ENCODE results near the gene MAPK10.

Gene MAPK10

DNA sequence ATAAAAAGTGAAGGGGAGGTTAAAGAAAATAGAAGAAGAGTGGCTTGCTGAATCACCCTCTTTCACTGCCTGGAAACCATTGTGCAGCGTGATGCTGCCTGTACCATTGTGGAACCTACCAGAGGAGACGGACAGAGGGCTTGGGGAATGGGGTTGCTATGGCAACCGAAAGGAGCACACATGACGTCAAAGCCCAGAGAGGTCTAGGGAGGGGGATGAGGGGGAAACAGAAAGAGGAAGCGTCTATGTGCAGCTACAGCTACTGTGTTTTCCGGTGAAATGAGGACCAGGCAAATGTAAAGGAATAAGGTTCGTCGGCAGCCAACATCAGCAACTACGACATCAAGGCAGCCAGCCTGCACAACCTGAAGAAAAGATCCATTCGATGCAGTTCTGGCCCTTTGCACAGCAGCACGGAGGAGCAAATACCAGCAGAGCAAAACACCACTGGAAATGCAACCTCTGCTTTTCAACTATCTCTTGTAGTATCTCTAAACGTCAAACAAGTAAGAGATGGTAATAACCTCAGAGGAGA, at the start of gene MAPK10:
Gene MAPK10 (minus strand): TSS at position 110 of the 535 bp plus-strand sequence.
- no peaks in the 10 kb centered on the region for H3K9me3 ChIP-seq (ENCODE audit: control insufficient read depth in 2 of 2, low read length in 2 of 2)
- H3K4me3 ChIP-seq (ENCODE audit: low read length in 2 of 2): peak within 1 kb of the TSS; percentile 56 to 66
- peak within 1 kb of the TSS in 1 of 2 donors; percentile 7 for H3K9ac ChIP-seq (ENCODE audit: low read length in 2 of 2)
- H3K27me3 ChIP-seq (ENCODE audit: control insufficient read depth in 1 of 2, insufficient read depth in 2 of 2, low read length in 2 of 2): no peaks in the 10 kb centered on the region
- H3K36me3 ChIP-seq (ENCODE audit: control insufficient read depth in 2 of 2, insufficient read depth in 2 of 2, low read length in 2 of 2): no peaks in the 10 kb centered on the region
- no peak within 1 kb of the TSS for H3K27ac ChIP-seq (ENCODE audit: low read length)
- peaks cover 12% of the 10 kb centered on the region for H3K4me1 ChIP-seq (ENCODE audit: control insufficient read depth, insufficient read depth, low read length)

- Histone ChIP-seq H3K36me3 (ENCODE audit: control insufficient read depth in 2 of 2, insufficient read depth in 2 of 2, low read length in 2 of 2) (no peaks in the 10 kb centered on the region), H3K9me3 (ENCODE audit: control insufficient read depth in 2 of 2, low read length in 2 of 2) (no peaks in the 10 kb centered on the region), H3K4me1 (ENCODE audit: control insufficient read depth, insufficient read depth, low read length) (no peaks in the 10 kb centered on the region), H3K27ac (ENCODE audit: low read length) (no peak overlapping the region), H3K4me3 (ENCODE audit: low read length in 2 of 2) (no peak overlapping the region), H3K27me3 (ENCODE audit: control insufficient read depth in 1 of 2, insufficient read depth in 2 of 2, low read length in 2 of 2) (no peaks in the 10 kb centered on the region), H3K9ac (ENCODE audit: low read length in 2 of 2) (no peak overlapping the region)
Measured at GRCh38 chr4:86403575-86403974, 43.7 kb upstream of the MAPK10 start.

DNA sequence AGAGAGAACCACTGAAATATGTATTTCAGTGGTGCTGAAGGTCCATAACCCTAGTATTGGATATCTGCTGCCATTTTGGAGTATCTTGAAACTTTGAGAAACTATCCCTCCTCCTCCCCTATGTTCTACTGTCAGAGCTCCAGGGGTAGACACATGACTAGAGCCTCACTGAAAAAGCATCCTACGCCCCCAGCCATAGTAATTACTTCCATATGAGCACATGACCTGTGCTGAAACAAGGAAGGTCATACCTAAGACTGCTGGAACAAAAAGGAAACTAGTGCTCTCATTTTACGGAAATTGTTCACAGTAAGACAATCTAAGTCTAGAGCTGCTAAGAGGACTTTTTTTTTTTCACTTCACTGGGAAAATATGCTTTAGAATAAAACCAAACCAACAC, 42.0 kb upstream of the MAPK10 start:
- Histone ChIP-seq H3K9ac (ENCODE audit: low read length in 2 of 2) (no peak overlapping the region), H3K9me3 (ENCODE audit: control insufficient read depth in 2 of 2, low read length in 2 of 2) (no peaks in the 10 kb centered on the region), H3K4me3 (ENCODE audit: low read length in 2 of 2) (no peak overlapping the region), H3K27ac (ENCODE audit: low read length) (no peak overlapping the region), H3K27me3 (ENCODE audit: control insufficient read depth in 1 of 2, insufficient read depth in 2 of 2, low read length in 2 of 2) (no peaks in the 10 kb centered on the region), H3K4me1 (ENCODE audit: control insufficient read depth, insufficient read depth, low read length) (no peaks in the 10 kb centered on the region), H3K36me3 (ENCODE audit: control insufficient read depth in 2 of 2, insufficient read depth in 2 of 2, low read length in 2 of 2) (no peaks in the 10 kb centered on the region)

DNA sequence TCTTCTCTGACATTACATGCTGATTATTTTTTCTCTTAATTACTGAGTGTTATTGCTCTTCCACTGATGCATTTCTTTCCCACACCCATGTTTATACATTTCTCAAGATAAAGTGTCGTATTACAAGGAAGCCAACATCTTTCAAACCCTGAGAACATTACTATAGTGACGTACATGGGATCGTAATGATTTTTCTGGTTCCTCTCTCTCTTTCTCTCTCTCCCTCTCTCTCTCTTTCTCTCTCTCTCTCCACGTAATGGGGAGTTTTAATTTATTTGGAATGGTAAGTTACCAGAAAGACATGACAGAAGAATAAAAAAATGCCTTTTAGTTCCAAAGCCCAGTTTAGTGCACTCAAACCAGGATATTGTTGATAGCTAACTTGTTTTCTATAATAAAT, 40.4 kb upstream of the MAPK10 start:
- H3K36me3 ChIP-seq (ENCODE audit: control insufficient read depth in 2 of 2, insufficient read depth in 2 of 2, low read length in 2 of 2): no peaks in the 10 kb centered on the region
- no peak overlapping the region for H3K9ac ChIP-seq (ENCODE audit: low read length in 2 of 2)
- H3K27ac ChIP-seq (ENCODE audit: low read length): no peak overlapping the region
- H3K27me3 ChIP-seq (ENCODE audit: control insufficient read depth in 1 of 2, insufficient read depth in 2 of 2, low read length in 2 of 2): no peaks in the 10 kb centered on the region
- H3K4me3 ChIP-seq (ENCODE audit: low read length in 2 of 2): no peak overlapping the region
- H3K4me1 ChIP-seq (ENCODE audit: control insufficient read depth, insufficient read depth, low read length): no peaks in the 10 kb centered on the region
- H3K9me3 ChIP-seq (ENCODE audit: control insufficient read depth in 2 of 2, low read length in 2 of 2): no peaks in the 10 kb centered on the region

DNA sequence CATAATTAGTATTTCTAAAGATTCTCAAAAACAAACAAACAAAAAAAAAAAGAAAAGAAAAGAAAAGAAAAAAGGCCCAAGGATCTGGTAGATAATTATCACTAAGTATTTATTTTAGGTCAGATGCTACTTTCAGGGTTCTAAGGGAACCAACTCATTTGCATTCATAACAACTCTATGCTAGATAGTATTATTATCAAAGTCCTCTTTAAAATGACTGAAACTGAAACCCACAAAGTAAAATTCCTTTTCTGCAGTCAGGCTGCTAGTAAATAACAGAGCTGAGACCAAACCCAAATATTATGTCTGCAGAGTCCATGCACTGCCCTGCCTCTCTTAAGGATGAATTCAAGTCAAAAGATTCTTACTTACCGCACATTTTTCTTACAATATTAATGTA, 38.3 kb upstream of the MAPK10 start:
- Histone ChIP-seq H3K4me3 (ENCODE audit: low read length in 2 of 2) (no peak overlapping the region), H3K27ac (ENCODE audit: low read length) (no peak overlapping the region)

DNA sequence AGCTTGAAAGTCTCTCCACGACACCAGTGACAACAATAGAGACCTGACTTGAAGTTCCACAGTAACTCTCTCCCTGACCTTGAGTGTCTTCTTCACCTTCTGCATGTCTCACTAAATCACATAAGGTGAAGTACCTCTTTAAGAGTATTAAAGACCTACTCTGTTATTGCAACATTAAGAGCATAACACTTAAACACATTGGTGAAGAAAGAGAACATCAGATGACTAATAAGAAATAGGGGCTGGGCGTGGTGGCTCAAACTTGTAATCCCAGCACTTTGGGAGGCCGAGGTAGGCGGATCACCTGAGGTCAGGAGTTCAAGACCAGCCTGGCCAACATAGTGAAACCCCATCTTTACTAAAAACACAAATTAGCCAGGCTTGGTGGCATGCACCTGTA, 33.9 kb upstream of the MAPK10 start:
- H3K27me3 ChIP-seq (ENCODE audit: control insufficient read depth in 1 of 2, insufficient read depth in 2 of 2, low read length in 2 of 2): no peaks in the 10 kb centered on the region
- H3K9ac ChIP-seq (ENCODE audit: low read length in 2 of 2): no peak overlapping the region
- H3K4me3 ChIP-seq (ENCODE audit: low read length in 2 of 2): no peak overlapping the region
- H3K27ac ChIP-seq (ENCODE audit: low read length): no peak overlapping the region
- H3K9me3 ChIP-seq (ENCODE audit: control insufficient read depth in 2 of 2, low read length in 2 of 2): no peaks in the 10 kb centered on the region
- peaks cover 4% of the 10 kb centered on the region for H3K4me1 ChIP-seq (ENCODE audit: control insufficient read depth, insufficient read depth, low read length)
- no peaks in the 10 kb centered on the region for H3K36me3 ChIP-seq (ENCODE audit: control insufficient read depth in 2 of 2, insufficient read depth in 2 of 2, low read length in 2 of 2)

More for the DNA sequence above, 38.3 kb upstream of the MAPK10 start:
- Histone ChIP-seq H3K9ac (ENCODE audit: low read length in 2 of 2) (no peak overlapping the region), H3K4me1 (ENCODE audit: control insufficient read depth, insufficient read depth, low read length) (peaks cover 4% of the 10 kb centered on the region), H3K27me3 (ENCODE audit: control insufficient read depth in 1 of 2, insufficient read depth in 2 of 2, low read length in 2 of 2) (no peaks in the 10 kb centered on the region), H3K9me3 (ENCODE audit: control insufficient read depth in 2 of 2, low read length in 2 of 2) (no peaks in the 10 kb centered on the region), H3K36me3 (ENCODE audit: control insufficient read depth in 2 of 2, insufficient read depth in 2 of 2, low read length in 2 of 2) (no peaks in the 10 kb centered on the region)

GRCh38 chr4:86389664-86390063, 29.8 kb upstream of the MAPK10 start:
- H3K4me1 ChIP-seq (ENCODE audit: control insufficient read depth, insufficient read depth, low read length): peaks cover 2% of the 10 kb centered on the region

DNA sequence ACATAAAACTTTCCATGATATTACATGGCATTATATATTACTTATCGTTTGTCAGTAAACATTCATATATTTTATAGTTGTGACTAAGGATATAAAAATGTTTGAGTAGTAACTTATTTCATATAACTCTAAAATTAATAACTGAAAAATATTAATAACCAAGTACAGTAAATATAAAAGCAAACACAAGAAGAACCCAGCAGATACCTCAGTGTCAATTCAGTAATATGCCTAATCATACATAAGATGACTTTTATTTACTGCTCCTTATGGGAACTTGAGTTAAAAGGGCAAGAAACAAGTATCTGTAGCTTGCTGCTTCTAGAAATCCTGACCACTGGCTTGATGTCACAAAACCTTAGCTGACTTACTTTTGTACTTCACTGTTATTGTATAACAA, 28.4 kb upstream of the MAPK10 start:
- H3K36me3 ChIP-seq (ENCODE audit: control insufficient read depth in 2 of 2, insufficient read depth in 2 of 2, low read length in 2 of 2): no peaks in the 10 kb centered on the region

More at GRCh38 chr4:86389664-86390063, 29.8 kb upstream of the MAPK10 start:
- no peaks in the 10 kb centered on the region for H3K36me3 ChIP-seq (ENCODE audit: control insufficient read depth in 2 of 2, insufficient read depth in 2 of 2, low read length in 2 of 2)
- no peak overlapping the region for H3K27ac ChIP-seq (ENCODE audit: low read length)
- no peak overlapping the region for H3K4me3 ChIP-seq (ENCODE audit: low read length in 2 of 2)
- H3K9me3 ChIP-seq (ENCODE audit: control insufficient read depth in 2 of 2, low read length in 2 of 2): no peaks in the 10 kb centered on the region
- no peak overlapping the region for H3K9ac ChIP-seq (ENCODE audit: low read length in 2 of 2)
- no peaks in the 10 kb centered on the region for H3K27me3 ChIP-seq (ENCODE audit: control insufficient read depth in 1 of 2, insufficient read depth in 2 of 2, low read length in 2 of 2)

DNA sequence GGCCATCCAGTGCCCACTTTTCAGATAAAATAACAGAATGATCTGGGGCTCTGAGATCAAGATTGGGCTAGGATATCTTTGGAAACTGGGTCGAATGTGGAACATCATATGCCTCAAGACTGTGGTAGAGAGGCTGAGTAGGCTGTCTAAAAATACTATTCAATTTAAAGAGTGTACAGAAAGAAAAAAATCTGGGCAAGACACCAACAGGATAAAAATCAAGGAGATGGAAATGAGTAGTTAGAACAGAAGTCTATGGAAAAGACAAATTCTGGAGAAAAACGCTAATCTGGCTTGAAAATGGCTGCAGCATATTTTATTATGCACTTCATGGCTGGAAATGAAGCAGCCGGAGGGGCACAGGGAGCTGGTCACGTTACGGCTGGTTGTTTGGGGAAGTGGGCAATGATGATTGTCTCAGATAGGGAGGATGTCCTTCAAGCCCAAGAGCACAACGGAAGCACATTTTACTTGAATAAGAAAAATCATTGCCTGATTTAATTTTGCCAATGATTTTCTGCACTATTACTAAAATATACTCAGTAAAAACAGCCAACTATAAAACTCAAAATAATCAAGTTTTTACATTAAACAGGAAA, 27.1 kb upstream of the MAPK10 start:
- H3K4me3 ChIP-seq (ENCODE audit: low read length in 2 of 2): no peak overlapping the region
- H3K27me3 ChIP-seq (ENCODE audit: control insufficient read depth in 1 of 2, insufficient read depth in 2 of 2, low read length in 2 of 2): no peaks in the 10 kb centered on the region
- no peaks in the 10 kb centered on the region for H3K36me3 ChIP-seq (ENCODE audit: control insufficient read depth in 2 of 2, insufficient read depth in 2 of 2, low read length in 2 of 2)
- no peaks in the 10 kb centered on the region for H3K9me3 ChIP-seq (ENCODE audit: control insufficient read depth in 2 of 2, low read length in 2 of 2)
- H3K9ac ChIP-seq (ENCODE audit: low read length in 2 of 2): no peak overlapping the region
- no peaks in the 10 kb centered on the region for H3K4me1 ChIP-seq (ENCODE audit: control insufficient read depth, insufficient read depth, low read length)
- no peak overlapping the region for H3K27ac ChIP-seq (ENCODE audit: low read length)

More for the DNA sequence above, 28.4 kb upstream of the MAPK10 start:
- H3K9me3 ChIP-seq (ENCODE audit: control insufficient read depth in 2 of 2, low read length in 2 of 2): no peaks in the 10 kb centered on the region
- no peak overlapping the region for H3K4me3 ChIP-seq (ENCODE audit: low read length in 2 of 2)
- no peak overlapping the region for H3K9ac ChIP-seq (ENCODE audit: low read length in 2 of 2)
- no peaks in the 10 kb centered on the region for H3K4me1 ChIP-seq (ENCODE audit: control insufficient read depth, insufficient read depth, low read length)
- no peaks in the 10 kb centered on the region for H3K27me3 ChIP-seq (ENCODE audit: control insufficient read depth in 1 of 2, insufficient read depth in 2 of 2, low read length in 2 of 2)
- no peak overlapping the region for H3K27ac ChIP-seq (ENCODE audit: low read length)

GRCh38 chr4:86386201-86386600, 26.3 kb upstream of the MAPK10 start:
- Histone ChIP-seq H3K4me3 (ENCODE audit: low read length in 2 of 2) (no peak overlapping the region), H3K36me3 (ENCODE audit: control insufficient read depth in 2 of 2, insufficient read depth in 2 of 2, low read length in 2 of 2) (no peaks in the 10 kb centered on the region), H3K9me3 (ENCODE audit: control insufficient read depth in 2 of 2, low read length in 2 of 2) (no peaks in the 10 kb centered on the region), H3K27ac (ENCODE audit: low read length) (no peak overlapping the region), H3K9ac (ENCODE audit: low read length in 2 of 2) (no peak overlapping the region), H3K4me1 (ENCODE audit: control insufficient read depth, insufficient read depth, low read length) (no peaks in the 10 kb centered on the region), H3K27me3 (ENCODE audit: control insufficient read depth in 1 of 2, insufficient read depth in 2 of 2, low read length in 2 of 2) (no peaks in the 10 kb centered on the region)

- H3K4me3 ChIP-seq (ENCODE audit: low read length in 2 of 2): no peak overlapping the region
- H3K4me1 ChIP-seq (ENCODE audit: control insufficient read depth, insufficient read depth, low read length): no peaks in the 10 kb centered on the region
- H3K9me3 ChIP-seq (ENCODE audit: control insufficient read depth in 2 of 2, low read length in 2 of 2): no peaks in the 10 kb centered on the region
- H3K9ac ChIP-seq (ENCODE audit: low read length in 2 of 2): no peak overlapping the region
- no peaks in the 10 kb centered on the region for H3K27me3 ChIP-seq (ENCODE audit: control insufficient read depth in 1 of 2, insufficient read depth in 2 of 2, low read length in 2 of 2)
- peak overlapping the region; percentile 3 for H3K27ac ChIP-seq (ENCODE audit: low read length)
- H3K36me3 ChIP-seq (ENCODE audit: control insufficient read depth in 2 of 2, insufficient read depth in 2 of 2, low read length in 2 of 2): no peaks in the 10 kb centered on the region
Measured at GRCh38 chr4:86381431-86381830, 21.6 kb upstream of the MAPK10 start.
